ENCODE data around the gene CDC27. TPM values are rescaled to one million over a fixed set of nuclear protein-coding genes. Genes with fewer than 3 reads are reported as not detected.

CDC27 gene
- total RNA-seq, 1 donor from 2014 or later = 137 TPM

DNA sequence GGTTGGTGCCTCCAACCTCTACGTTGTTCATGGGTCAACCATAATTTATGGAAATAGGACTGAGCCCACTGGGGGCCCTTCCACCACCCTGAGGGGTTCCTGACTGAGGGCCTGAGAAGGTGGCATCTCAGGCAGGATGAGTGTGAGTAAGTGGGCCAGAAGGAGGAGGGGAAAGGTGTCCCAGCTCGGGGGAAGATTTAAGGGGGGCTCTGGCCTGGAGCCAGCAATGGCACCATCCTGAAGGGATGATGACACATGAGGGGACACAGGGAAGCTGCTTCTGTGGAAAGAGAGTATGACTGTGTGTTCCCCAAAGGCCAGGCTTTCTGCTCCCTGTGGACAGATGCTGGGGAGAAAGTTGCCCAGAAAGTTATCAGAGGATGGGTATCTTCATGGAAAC lies 38.8 kb upstream of the CDC27 start:
- peaks cover 34% of the 10 kb centered on the region for H3K4me1 Mint-ChIP-seq (ENCODE audit: low read depth, unreplicated experiment)
- TF ChIP-seq, protein P1, sequence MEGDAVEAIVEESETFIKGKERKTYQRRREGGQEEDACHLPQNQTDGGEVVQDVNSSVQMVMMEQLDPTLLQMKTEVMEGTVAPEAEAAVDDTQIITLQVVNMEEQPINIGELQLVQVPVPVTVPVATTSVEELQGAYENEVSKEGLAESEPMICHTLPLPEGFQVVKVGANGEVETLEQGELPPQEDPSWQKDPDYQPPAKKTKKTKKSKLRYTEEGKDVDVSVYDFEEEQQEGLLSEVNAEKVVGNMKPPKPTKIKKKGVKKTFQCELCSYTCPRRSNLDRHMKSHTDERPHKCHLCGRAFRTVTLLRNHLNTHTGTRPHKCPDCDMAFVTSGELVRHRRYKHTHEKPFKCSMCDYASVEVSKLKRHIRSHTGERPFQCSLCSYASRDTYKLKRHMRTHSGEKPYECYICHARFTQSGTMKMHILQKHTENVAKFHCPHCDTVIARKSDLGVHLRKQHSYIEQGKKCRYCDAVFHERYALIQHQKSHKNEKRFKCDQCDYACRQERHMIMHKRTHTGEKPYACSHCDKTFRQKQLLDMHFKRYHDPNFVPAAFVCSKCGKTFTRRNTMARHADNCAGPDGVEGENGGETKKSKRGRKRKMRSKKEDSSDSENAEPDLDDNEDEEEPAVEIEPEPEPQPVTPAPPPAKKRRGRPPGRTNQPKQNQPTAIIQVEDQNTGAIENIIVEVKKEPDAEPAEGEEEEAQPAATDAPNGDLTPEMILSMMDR (IDR thresholded peaks at IDR 0.05; ENCODE audit: insufficient read depth, low read depth, low read length) = no peak
- TF ChIP-seq EZH2 (IDR thresholded peaks at IDR 0.05; ENCODE audit: insufficient read depth, low read length) = no peak
- H3K27ac Mint-ChIP-seq (ENCODE audit: unreplicated experiment) = no peak overlapping the region
- H3K4me2 ChIP-seq (ENCODE audit: low read length) = no peak overlapping the region
- no peaks in the 10 kb centered on the region for H3K79me2 ChIP-seq (ENCODE audit: insufficient read depth, low read length)
- peaks cover 7% of the 10 kb centered on the region for H3K36me3 Mint-ChIP-seq (ENCODE audit: low read depth, unreplicated experiment)
- FAIRE-seq (no peak), DNase-seq (ENCODE audit: low read depth) (no peak)
- peaks cover 2% of the 10 kb centered on the region for H3K27me3 Mint-ChIP-seq (ENCODE audit: low read depth, unreplicated experiment)
- H3K36me3 ChIP-seq (ENCODE audit: insufficient read depth, low read length) = no peaks in the 10 kb centered on the region
- H2AFZ ChIP-seq (ENCODE audit: low read depth, low read length) = no peak overlapping the region
- H3K9me3 ChIP-seq (ENCODE audit: insufficient read depth, low read depth, low read length) = no peaks in the 10 kb centered on the region
- no peak overlapping the region for H3K27ac ChIP-seq (ENCODE audit: low read depth, low read length)
- no peaks in the 10 kb centered on the region for H3K27me3 ChIP-seq (ENCODE audit: insufficient read depth, low read length)
- peaks cover 9% of the 10 kb centered on the region for H3K9me3 Mint-ChIP-seq (ENCODE audit: unreplicated experiment)
- no peak overlapping the region for H3K4me3 ChIP-seq (ENCODE audit: insufficient read depth, low read depth, low read length)
- H3K4me3 Mint-ChIP-seq (ENCODE audit: unreplicated experiment) = no peak overlapping the region
- peaks cover 32% of the 10 kb centered on the region for H3K4me1 ChIP-seq (ENCODE audit: insufficient read depth, low read length)
- H4K20me1 ChIP-seq (ENCODE audit: insufficient read depth, low read length) = no peaks in the 10 kb centered on the region
- H3K9ac ChIP-seq (ENCODE audit: low read length) = no peak overlapping the region

DNA sequence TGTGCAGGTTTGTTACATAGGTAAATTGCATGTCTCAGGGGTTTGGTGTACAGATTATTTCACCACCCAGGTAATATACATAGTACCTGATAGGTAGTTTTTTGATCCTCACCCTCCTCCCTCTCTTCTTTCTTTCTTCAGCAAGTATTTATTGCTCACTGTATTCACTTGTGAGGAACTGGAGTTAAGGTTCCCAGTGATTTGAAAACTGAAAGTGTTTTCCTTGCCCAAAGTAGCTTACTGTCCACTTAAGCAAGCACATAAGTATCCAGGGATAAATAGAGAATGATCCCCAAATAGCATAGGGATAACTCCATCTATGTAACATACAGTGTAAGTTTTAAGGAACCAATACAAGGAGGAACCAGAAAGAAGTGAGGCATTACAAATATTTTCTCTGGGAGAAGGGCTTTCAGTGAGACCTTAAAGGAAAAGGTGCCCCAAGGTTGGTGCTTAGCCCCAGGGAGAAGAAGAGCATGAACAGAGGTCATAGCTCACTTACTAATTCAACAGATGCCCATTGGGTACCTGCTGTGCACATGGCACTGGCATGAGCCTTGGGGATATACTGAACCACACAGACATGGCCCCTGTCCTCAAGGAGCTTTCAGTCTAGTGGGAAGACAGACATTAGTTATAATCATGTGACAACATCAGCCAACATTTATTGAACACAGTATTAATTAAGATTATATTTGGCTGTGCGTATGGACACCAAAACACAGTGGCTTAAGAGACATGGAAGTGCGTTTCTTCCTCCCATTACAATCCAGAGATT lies 37.0 kb upstream of the CDC27 start:
- Histone ChIP-seq H3K9ac (ENCODE audit: low read length) (no peak overlapping the region), H3K79me2 (ENCODE audit: insufficient read depth, low read length) (no peaks in the 10 kb centered on the region), H2AFZ (ENCODE audit: low read depth, low read length) (peak overlapping the region; percentile 2), H3K9me3 (ENCODE audit: insufficient read depth, low read depth, low read length) (no peaks in the 10 kb centered on the region), H3K4me2 (ENCODE audit: low read length) (peak overlapping the region; percentile 75), H4K20me1 (ENCODE audit: insufficient read depth, low read length) (no peaks in the 10 kb centered on the region), H3K27me3 (ENCODE audit: insufficient read depth, low read length) (no peaks in the 10 kb centered on the region), H3K4me3 (ENCODE audit: insufficient read depth, low read depth, low read length) (no peak overlapping the region), H3K4me1 (ENCODE audit: insufficient read depth, low read length) (peaks cover 32% of the 10 kb centered on the region), H3K27ac (ENCODE audit: low read depth, low read length) (peak overlapping the region; percentile 69), H3K36me3 (ENCODE audit: insufficient read depth, low read length) (no peaks in the 10 kb centered on the region)
- FAIRE-seq = no peak
- DNase-seq (ENCODE audit: low read depth) = no peak
- Mint-ChIP-seq H3K4me3 (ENCODE audit: unreplicated experiment) (no peak overlapping the region), H3K27me3 (ENCODE audit: low read depth, unreplicated experiment) (peaks cover 10% of the 10 kb centered on the region), H3K9me3 (ENCODE audit: unreplicated experiment) (peaks cover 18% of the 10 kb centered on the region), H3K4me1 (ENCODE audit: low read depth, unreplicated experiment) (peaks cover 34% of the 10 kb centered on the region), H3K27ac (ENCODE audit: unreplicated experiment) (peak overlapping the region; percentile 64), H3K36me3 (ENCODE audit: low read depth, unreplicated experiment) (peaks cover 16% of the 10 kb centered on the region)
- no peak for TF ChIP-seq EZH2 (IDR thresholded peaks at IDR 0.05; ENCODE audit: insufficient read depth, low read length)
- TF ChIP-seq, protein P1 (IDR thresholded peaks at IDR 0.05; ENCODE audit: insufficient read depth, low read depth, low read length) = no peak

- H3K4me3 Mint-ChIP-seq (ENCODE audit: unreplicated experiment) = no peak overlapping the region
- DNase-seq (ENCODE audit: low read depth) (peak; percentile 85), FAIRE-seq (peak; percentile 84)
- H3K4me1 Mint-ChIP-seq (ENCODE audit: low read depth, unreplicated experiment) = peaks cover 32% of the 10 kb centered on the region
- H3K27me3 Mint-ChIP-seq (ENCODE audit: low read depth, unreplicated experiment) = peaks cover 12% of the 10 kb centered on the region
- peaks cover 18% of the 10 kb centered on the region for H3K9me3 Mint-ChIP-seq (ENCODE audit: unreplicated experiment)
- Histone ChIP-seq H3K36me3 (ENCODE audit: insufficient read depth, low read length) (no peaks in the 10 kb centered on the region), H3K4me3 (ENCODE audit: insufficient read depth, low read depth, low read length) (peak overlapping the region; percentile 20), H3K4me1 (ENCODE audit: insufficient read depth, low read length) (peaks cover 33% of the 10 kb centered on the region), H4K20me1 (ENCODE audit: insufficient read depth, low read length) (no peaks in the 10 kb centered on the region), H2AFZ (ENCODE audit: low read depth, low read length) (peak overlapping the region; percentile 7), H3K9ac (ENCODE audit: low read length) (peak overlapping the region; percentile 46), H3K9me3 (ENCODE audit: insufficient read depth, low read depth, low read length) (no peaks in the 10 kb centered on the region), H3K4me2 (ENCODE audit: low read length) (peak overlapping the region; percentile 75), H3K27me3 (ENCODE audit: insufficient read depth, low read length) (no peaks in the 10 kb centered on the region), H3K27ac (ENCODE audit: low read depth, low read length) (peak overlapping the region; percentile 69), H3K79me2 (ENCODE audit: insufficient read depth, low read length) (no peaks in the 10 kb centered on the region)
- H3K27ac Mint-ChIP-seq (ENCODE audit: unreplicated experiment) = peak overlapping the region; percentile 64
- TF ChIP-seq, protein P1 (IDR thresholded peaks at IDR 0.05; ENCODE audit: insufficient read depth, low read depth, low read length) = no peak
- no peak for TF ChIP-seq EZH2 (IDR thresholded peaks at IDR 0.05; ENCODE audit: insufficient read depth, low read length)
- peaks cover 16% of the 10 kb centered on the region for H3K36me3 Mint-ChIP-seq (ENCODE audit: low read depth, unreplicated experiment)
These were observed 36.4 kb upstream of the CDC27 start for GRCh38 chr17:47225436-47225858.
